GM06990 (cell line): ENCODE measurements around the gene PPP6R3.

Experiments
- DNase-seq: peaks from one replicate; pipeline ENCODE4 v3.0.0-alpha.2; 2011; ENCODE audit not compliant: insufficient read length; ENCODE audit errors: extremely low read depth
- H3K27me3 ChIP-seq: replicated peaks from 2 replicates; pipeline ENCODE4 v1.6.0; 2011; ENCODE audit warnings: low read length; ENCODE audit not compliant: control insufficient read depth, insufficient read depth
- H3K36me3 ChIP-seq: 2 replicates; pipeline ENCODE4 v1.5.1; 2011; ENCODE audit warnings: low read length; ENCODE audit not compliant: control insufficient read depth, insufficient read depth
- H3K4me3 ChIP-seq: replicated peaks from 2 replicates; pipeline ENCODE4 v1.5.1; 2011; ENCODE audit warnings: low read depth, mild to moderate bottlenecking, control low read depth, low read length
- TF ChIP-seq, protein P1 (sequence below): IDR thresholded peaks from 2 replicates; pipeline ENCODE4 v1.5.1; 2011; ENCODE audit warnings: low read length, control low read depth, mild to moderate bottlenecking, inconsistent platforms; ENCODE audit not compliant: insufficient read depth, poor library complexity, severe bottlenecking

PPP6R3 gene

DNA sequence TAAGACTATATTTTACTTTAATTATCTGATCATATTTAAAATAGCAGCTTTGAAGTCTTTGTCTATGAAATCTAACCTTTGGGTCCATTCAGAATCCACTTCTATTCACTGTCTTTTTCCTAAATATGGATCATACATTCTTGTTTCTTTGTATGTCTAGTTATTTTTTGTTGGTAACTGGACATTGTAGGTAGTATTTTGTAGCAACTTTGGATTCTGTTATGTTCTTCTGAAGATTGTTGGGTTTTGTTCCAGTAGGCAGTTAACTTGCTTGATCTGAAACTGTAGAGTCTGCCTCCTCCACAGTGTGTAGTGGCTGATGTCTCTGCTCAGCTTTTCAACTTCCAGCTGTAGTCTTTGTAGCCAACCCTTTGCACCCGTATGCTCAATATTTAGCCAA is 186.3 kb downstream of the PPP6R3 start:
- no peak for DNase-seq
- Histone ChIP-seq H3K27me3 (no peaks in the 10 kb centered on the region; the same call in 1 of the 2 replicates), H3K4me3 (no peak overlapping the region), H3K36me3 (no peaks in the 10 kb centered on the region)
- TF ChIP-seq, protein P1, sequence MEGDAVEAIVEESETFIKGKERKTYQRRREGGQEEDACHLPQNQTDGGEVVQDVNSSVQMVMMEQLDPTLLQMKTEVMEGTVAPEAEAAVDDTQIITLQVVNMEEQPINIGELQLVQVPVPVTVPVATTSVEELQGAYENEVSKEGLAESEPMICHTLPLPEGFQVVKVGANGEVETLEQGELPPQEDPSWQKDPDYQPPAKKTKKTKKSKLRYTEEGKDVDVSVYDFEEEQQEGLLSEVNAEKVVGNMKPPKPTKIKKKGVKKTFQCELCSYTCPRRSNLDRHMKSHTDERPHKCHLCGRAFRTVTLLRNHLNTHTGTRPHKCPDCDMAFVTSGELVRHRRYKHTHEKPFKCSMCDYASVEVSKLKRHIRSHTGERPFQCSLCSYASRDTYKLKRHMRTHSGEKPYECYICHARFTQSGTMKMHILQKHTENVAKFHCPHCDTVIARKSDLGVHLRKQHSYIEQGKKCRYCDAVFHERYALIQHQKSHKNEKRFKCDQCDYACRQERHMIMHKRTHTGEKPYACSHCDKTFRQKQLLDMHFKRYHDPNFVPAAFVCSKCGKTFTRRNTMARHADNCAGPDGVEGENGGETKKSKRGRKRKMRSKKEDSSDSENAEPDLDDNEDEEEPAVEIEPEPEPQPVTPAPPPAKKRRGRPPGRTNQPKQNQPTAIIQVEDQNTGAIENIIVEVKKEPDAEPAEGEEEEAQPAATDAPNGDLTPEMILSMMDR, result no peak

DNA sequence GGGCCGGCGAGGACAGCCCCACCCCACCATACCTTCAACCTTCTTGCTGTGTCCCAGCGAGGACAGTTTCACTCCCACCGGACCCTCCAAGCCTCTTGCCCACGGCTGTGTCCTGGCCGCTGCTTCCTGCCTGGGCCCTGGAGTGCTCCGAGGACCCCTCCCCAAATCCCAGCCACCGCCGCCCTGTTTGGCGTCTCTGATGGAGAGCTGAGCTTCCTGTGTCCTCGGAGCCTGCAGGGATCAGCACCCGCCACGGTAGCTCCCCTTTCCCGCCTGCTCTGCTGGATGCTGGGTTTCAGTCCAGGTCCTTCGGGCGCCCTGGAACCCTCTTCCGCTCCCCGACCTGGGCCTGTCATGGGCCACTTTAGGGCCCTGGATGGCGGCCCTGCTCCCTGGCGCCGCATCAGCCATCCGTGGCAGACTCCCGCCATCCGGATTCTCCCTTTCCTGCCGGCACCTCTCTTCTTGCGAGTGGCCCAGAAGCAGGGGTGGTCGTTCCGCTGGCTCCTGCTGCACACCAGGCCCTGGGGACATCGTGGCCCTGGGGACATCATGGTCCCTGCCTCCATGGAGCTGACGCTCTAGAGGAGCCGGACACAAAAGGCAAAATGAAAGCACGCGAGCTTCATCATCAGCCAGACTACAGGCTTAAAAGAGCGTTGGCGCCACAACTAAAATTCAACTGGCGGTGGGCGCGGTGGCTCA is 189.5 kb downstream of the PPP6R3 start:
- Histone ChIP-seq H3K27me3 (no peaks in the 10 kb centered on the region; the same call in 1 of the 2 replicates), H3K36me3 (no peaks in the 10 kb centered on the region), H3K4me3 (no peak overlapping the region)
- DNase-seq, result no peak
- TF ChIP-seq, protein P1, result no peak

DNA sequence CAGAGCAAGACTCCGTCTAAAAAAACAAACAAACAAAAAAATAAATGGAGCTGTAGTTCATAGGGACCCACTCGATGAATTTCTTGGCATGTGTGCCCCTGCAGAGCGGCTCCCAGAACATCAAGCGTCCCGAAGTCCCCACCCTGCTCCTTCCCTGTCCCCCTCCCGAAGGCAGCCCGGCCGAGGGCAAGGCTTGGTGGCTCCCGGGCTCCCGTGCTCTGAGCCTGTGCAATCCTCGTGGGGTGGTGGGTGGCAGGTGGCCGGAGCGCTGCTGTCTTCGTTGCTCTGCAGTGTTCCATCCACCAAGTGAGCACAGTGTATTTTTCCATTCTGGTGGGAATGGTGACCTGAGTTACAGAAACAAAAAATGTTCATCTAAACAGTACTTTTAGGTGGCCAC is 190.2 kb downstream of the PPP6R3 start:
- Histone ChIP-seq H3K36me3 (no peaks in the 10 kb centered on the region), H3K27me3 (peaks cover 1% of the 10 kb centered on the region), H3K4me3 (no peak overlapping the region)
- TF ChIP-seq, protein P1, result no peak
- no peak for DNase-seq

DNA sequence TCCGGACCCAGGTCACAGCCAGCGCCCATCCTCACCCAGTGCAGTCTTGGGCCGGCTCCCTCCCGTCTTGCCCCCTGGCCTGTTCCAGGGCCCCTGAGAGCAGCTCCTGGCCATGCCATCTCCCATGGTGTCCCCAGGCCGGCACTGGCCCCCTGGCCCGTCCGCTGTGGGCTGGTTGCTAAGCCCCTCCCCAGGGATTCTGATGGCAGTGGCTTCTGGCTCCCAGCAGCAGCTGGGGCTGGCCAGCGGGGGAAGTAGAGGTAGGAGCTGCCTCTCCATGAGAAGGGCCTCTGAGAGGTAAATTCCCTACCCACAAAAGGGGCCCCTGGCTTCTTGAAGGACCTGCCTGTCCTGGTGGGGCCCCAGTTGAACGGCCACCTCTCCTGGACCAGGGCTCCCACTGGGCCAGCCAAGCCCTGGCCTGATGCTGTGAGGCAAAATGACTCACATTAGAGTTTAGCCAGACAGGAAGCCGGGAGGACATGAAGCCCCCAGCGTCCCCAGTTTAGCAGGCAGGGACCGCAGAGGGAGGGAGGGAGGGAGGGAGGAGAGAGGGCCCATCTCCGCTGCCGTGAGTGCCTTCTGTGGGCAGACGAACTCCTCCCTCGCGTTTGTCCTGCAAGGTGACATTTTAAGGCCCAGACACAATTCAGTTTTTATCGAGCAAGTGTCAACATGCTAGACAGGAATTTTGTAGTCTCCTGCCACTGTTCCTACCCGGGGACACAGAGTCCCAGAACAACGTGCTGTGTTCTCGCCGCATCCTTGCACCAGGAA is 190.8 kb downstream of the PPP6R3 start:
- no peak for DNase-seq
- Histone ChIP-seq H3K36me3 (no peaks in the 10 kb centered on the region), H3K4me3 (no peak overlapping the region), H3K27me3 (peaks cover 1% of the 10 kb centered on the region)
- TF ChIP-seq, protein P1, result no peak

DNA sequence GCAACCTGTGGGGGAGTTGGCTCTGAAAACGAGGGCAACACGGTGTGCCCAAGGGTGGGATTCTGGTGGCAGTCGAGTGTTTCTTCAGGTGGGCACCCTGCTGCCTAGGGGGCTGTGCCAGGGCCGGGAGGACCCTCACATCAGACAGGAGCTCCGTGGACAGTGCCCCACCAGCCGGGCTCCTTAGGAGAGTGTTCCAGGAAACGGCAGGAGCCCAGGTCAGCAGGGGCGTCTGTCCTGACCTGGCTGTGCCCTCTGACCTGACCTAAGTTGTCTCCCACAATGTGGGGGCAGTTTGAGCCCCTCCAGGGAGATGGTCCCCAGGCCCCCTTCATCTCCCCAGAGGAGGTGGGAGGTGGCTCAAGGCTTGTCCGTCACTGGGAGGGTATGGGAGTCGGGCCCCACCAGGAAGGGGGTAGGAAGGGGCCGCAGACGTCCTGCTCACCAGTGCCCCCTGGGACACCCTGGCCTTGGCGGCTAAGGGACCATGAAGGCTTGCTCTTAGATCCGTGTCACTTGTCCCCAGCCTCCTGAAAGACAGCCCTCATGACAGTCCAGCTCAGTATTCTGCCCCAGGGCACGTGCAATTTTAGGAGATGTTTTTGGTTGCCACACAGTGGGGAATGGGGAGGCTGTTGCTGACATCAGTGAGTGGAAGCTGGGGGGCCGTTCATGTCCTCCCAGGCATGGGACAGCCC is 191.6 kb downstream of the PPP6R3 start:
- Histone ChIP-seq H3K36me3 (no peaks in the 10 kb centered on the region), H3K27me3 (peaks cover 1% of the 10 kb centered on the region), H3K4me3 (no peak overlapping the region)
- TF ChIP-seq, protein P1, result peak; percentile 5
- no peak for DNase-seq
